ENCODE measurements around the gene ANKS1B.

- TF ChIP-seq CTCF (IDR thresholded peaks at IDR 0.05) (no peak), POLR2A (IDR thresholded peaks at IDR 0.05) (no peak)
Observed at GRCh38 chr12:99476956-99477355, 507.8 kb downstream of the ANKS1B start.
